ENCODE data around the gene EXOC4.

- no peak for TF ChIP-seq CTCF (IDR thresholded peaks at IDR 0.05)
- TF ChIP-seq POLR2A (IDR thresholded peaks at IDR 0.05; ENCODE audit: low read depth), result no peak
- no peak for TF ChIP-seq POLR2AphosphoS5 (IDR thresholded peaks at IDR 0.05)
Observed at GRCh38 chr7:133518718-133519117, 265.8 kb downstream of the EXOC4 start.
